BJ (cell line): ENCODE results near the gene SMIM31. TPM values are rescaled to one million over a fixed set of nuclear protein-coding genes. Genes with fewer than 3 reads are reported as not detected.
A peak's percentile ranks its signal among the peaks of the same experiment; 100 is the strongest.

Source experiments
- CTCF ChIA-PET: fragments of 350-600 bp; formaldehyde crosslinking; extraction: SDS; loops from one replicate; lab custom pipeline; 2021; ENCODE audit warnings: antibody characterized with exemption, inconsistent platforms; lab: Yijun Ruan, JAX
- POLR2A ChIA-PET: fragments of 300-600 bp; sonication (Branson Sonifier 250); formaldehyde crosslinking; extraction: SDS; loops from one replicate; lab custom pipeline; 2021; ENCODE audit warnings: antibody characterized with exemption; lab: Charles Lee
- DNase-seq: peaks from one replicate; pipeline ENCODE4 v3.0.0-alpha.2; 2011; ENCODE audit warnings: low read depth
- H3K27me3 ChIP-seq: 2 replicates; pipeline ENCODE4 v1.6.0; 2011; ENCODE audit warnings: low read length; ENCODE audit not compliant: control insufficient read depth, insufficient read depth
- H3K36me3 ChIP-seq: 2 replicates; pipeline ENCODE4 v1.5.1; 2011; ENCODE audit warnings: low read length; ENCODE audit not compliant: control insufficient read depth, insufficient read depth
- H3K4me3 ChIP-seq: 2 replicates; pipeline ENCODE4 v1.5.1; 2011; ENCODE audit warnings: low read depth, mild to moderate bottlenecking, control low read depth, low read length
- CTCF ChIP-seq: IDR thresholded peaks from 2 replicates; pipeline ENCODE4 v1.5.1; 2011; ENCODE audit warnings: low read depth, mild to moderate bottlenecking, control low read depth, inconsistent platforms, low read length, moderate library complexity; ENCODE audit not compliant: insufficient read depth
- polyA plus RNA-seq: library from polyadenylated mRNA; depleted of rRNA; stranded (reverse); fragments of >200 nt; gene quantifications from 2 replicates; pipeline ENCODE4 v1.2.3, GENCODE V29; 2011

SMIM31 gene
- polyA plus RNA-seq, 1 experiment = not detected

GRCh38 chr4:164730705-164731393 lies 23.1 kb upstream of the SMIM31 start:
- no peak for TF ChIP-seq CTCF
- POLR2A ChIA-PET = no interaction called here
- DNase-seq = no peak
- no peaks in the 10 kb centered on the region for H3K36me3 ChIP-seq
- H3K4me3 ChIP-seq = no peak overlapping the region
- H3K27me3 ChIP-seq = no peaks in the 10 kb centered on the region
- CTCF ChIA-PET = interaction anchor here (0.6 to 5.0 kb wide), 12 partner anchors 9 to 1245 kb away, joined by 3 to 41 read pairs (median 6); no protein-coding TSS in a partner anchor

DNA sequence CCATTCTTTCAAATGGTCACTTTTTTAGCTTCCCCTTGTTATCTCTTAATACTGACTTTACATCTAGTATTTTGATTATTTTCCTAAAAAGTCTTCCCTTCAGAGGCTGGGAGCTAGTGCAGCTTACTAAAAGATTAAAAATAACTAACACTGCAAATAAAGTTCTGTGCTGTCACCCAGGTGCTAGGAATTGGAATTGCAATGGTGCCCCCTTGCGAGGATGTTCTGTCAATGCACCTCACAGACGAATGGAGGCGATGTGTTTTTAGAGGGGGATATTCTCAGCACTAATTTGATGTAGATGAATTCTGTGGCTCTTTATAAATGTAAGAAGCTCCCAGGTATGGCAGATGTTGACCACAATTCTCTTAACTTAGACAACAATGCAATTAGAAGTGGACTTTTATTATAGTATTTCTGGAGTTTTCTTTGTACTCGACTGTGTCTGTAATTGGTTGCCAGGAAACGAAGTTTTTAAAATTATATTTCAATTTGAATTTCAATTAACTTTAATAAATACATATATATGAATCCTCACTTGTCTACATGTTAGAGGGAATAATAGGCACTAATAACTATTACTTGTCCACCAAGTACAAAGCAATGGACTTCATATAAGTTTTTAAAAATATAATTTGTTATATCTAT lies 22.0 kb upstream of the SMIM31 start:
- TF ChIP-seq CTCF = peak; percentile 88
- POLR2A ChIA-PET = no interaction called here

GRCh38 chr4:164734484-164734883 lies 19.4 kb upstream of the SMIM31 start:
- Histone ChIP-seq H3K36me3 (no peaks in the 10 kb centered on the region), H3K27me3 (no peaks in the 10 kb centered on the region), H3K4me3 (no peak overlapping the region)
- no peak for TF ChIP-seq CTCF
- ChIA-PET CTCF (interaction anchor here (1.0 to 5.0 kb wide), 2 partner anchors 9 to 1183 kb away, joined by 3 to 41 read pairs; no protein-coding TSS in a partner anchor), POLR2A (no interaction called here)
- no peak for DNase-seq

More for the DNA sequence above, 22.0 kb upstream of the SMIM31 start:
- no peaks in the 10 kb centered on the region for H3K36me3 ChIP-seq
- DNase-seq = no peak
- no peak overlapping the region for H3K4me3 ChIP-seq
- CTCF ChIA-PET = interaction anchor here (0.6 to 5.0 kb wide), 15 partner anchors 8 to 1246 kb away, joined by 3 to 41 read pairs (median 4); no protein-coding TSS in a partner anchor
- no peaks in the 10 kb centered on the region for H3K27me3 ChIP-seq

GRCh38 chr4:164748375-164748774 lies 5.6 kb upstream of the SMIM31 start:
- no peak for DNase-seq
- Histone ChIP-seq H3K4me3 (no peak overlapping the region), H3K27me3 (no peaks in the 10 kb centered on the region), H3K36me3 (no peaks in the 10 kb centered on the region)
- ChIA-PET POLR2A (no interaction called here), CTCF (interaction anchor here (0.6 kb wide), 1 partner anchor 18 kb away, joined by 3 read pairs; no protein-coding TSS in a partner anchor)
- peak; percentile 34 for TF ChIP-seq CTCF

DNA sequence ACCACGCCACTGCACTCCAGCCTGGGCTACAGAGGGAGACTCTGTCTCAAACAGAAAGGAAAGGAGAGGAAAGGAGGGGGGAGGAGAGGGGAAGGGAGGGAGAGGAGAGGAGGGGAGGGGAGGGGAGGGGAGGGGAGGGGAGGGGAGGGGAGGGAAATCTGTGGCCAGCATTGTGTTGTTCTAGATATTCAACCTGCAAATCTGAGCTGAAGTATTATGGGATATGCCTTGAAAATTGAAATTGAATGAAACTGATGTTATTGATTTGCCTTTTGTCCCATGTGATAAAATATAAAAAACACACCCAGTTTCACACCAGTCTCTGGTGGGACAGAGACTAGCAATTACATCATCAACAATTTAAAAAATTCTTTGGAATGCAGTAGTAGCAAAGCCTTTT lies 1.5 kb downstream of the SMIM31 start:
- ChIA-PET CTCF (no interaction called here), POLR2A (no interaction called here)
- H3K36me3 ChIP-seq = no peaks in the 10 kb centered on the region
- H3K27me3 ChIP-seq = no peaks in the 10 kb centered on the region
- no peak for TF ChIP-seq CTCF
- no peak overlapping the region for H3K4me3 ChIP-seq
- no peak for DNase-seq
